HG02970 (cell line): Measurements from ENCODE around the gene TMEM181.
A peak's percentile ranks its signal among the peaks of the same experiment; 100 is the strongest.
"Not testable (repeated sequence)": the region's sequence is repeated elsewhere in the genome, so short reads cannot be mapped to it uniquely, and the experiment has no call there.

Source experiments
- ATAC-seq: cut with Tn5 transposase; IDR thresholded peaks from one replicate; pipeline ENCODE4 v1.9.1; 2021; ENCODE audit warnings: mild to moderate bottlenecking, moderate library complexity, moderate number of reproducible peaks; ENCODE audit not compliant: unreplicated experiment, low FRiP score

Gene TMEM181

GRCh38 chr6:158559895-158560835, at the start of gene TMEM181:
Gene TMEM181, plus strand, starts transcription at chr6:158560091. Its CDS starts 134 bp downstream, at chr6:158560225.
- ATAC-seq: peak; percentile 90

- ATAC-seq: no peak
Observed at GRCh38 chr6:158512809-158513208, 47.1 kb upstream of the TMEM181 start.

- ATAC-seq: no peak
Observed at GRCh38 chr6:158514176-158514575, 45.7 kb upstream of the TMEM181 start.

- ATAC-seq: no peak
Observed at GRCh38 chr6:158514991-158515390, 44.9 kb upstream of the TMEM181 start.

- ATAC-seq: no peak
Observed at GRCh38 chr6:158516098-158516497, 43.8 kb upstream of the TMEM181 start.

GRCh38 chr6:158517038-158517437, 42.9 kb upstream of the TMEM181 start:
- ATAC-seq: no peak

GRCh38 chr6:158517581-158517980, 42.3 kb upstream of the TMEM181 start:
- ATAC-seq: no peak

- ATAC-seq: peak; percentile 58
Observed at GRCh38 chr6:158518191-158519127, 41.4 kb upstream of the TMEM181 start.

- no peak for ATAC-seq
Observed at GRCh38 chr6:158519300-158519699, 40.6 kb upstream of the TMEM181 start.

- ATAC-seq: no peak
Observed at GRCh38 chr6:158519761-158520160, 40.1 kb upstream of the TMEM181 start.

- not testable (repeated sequence) for ATAC-seq
Observed at GRCh38 chr6:158520975-158521374, 38.9 kb upstream of the TMEM181 start.

GRCh38 chr6:158521759-158522158, 38.1 kb upstream of the TMEM181 start:
- ATAC-seq: no peak

GRCh38 chr6:158522616-158523015, 37.3 kb upstream of the TMEM181 start:
- ATAC-seq: no peak

GRCh38 chr6:158524311-158524710, 35.6 kb upstream of the TMEM181 start:
- no peak for ATAC-seq

- not testable (repeated sequence) for ATAC-seq
Observed at GRCh38 chr6:158527858-158528257, 32.0 kb upstream of the TMEM181 start.

- no peak for ATAC-seq
Observed at GRCh38 chr6:158528826-158529225, 31.1 kb upstream of the TMEM181 start.

- no peak for ATAC-seq
Observed at GRCh38 chr6:158529629-158530028, 30.3 kb upstream of the TMEM181 start.

- no peak for ATAC-seq
Observed at GRCh38 chr6:158531566-158531965, 28.3 kb upstream of the TMEM181 start.

- no peak for ATAC-seq
Observed at GRCh38 chr6:158531970-158532369, 27.9 kb upstream of the TMEM181 start.

- no peak for ATAC-seq
Observed at GRCh38 chr6:158536084-158536890, 23.6 kb upstream of the TMEM181 start.
